Measurements from ENCODE around the gene OR2F2. TPM values are rescaled to one million over a fixed set of nuclear protein-coding genes. Genes with fewer than 3 reads are reported as not detected.

The OR2F2 gene
- total and polyA plus RNA-seq, 7 donors: not detected

- DNase-seq: no peak
- TF ChIP-seq EP300 (IDR thresholded peaks at IDR 0.05) (no peak), CTCF (IDR thresholded peaks at IDR 0.05) (no peak), POLR2A (IDR thresholded peaks at IDR 0.05) (no peak), POLR2AphosphoS5 (IDR thresholded peaks at IDR 0.05) (no peak)
- Histone ChIP-seq H3K4me3 (no peak overlapping the region), H3K9me3 (no peaks in the 10 kb centered on the region), H3K27ac (no peak overlapping the region), H3K27me3 (no peaks in the 10 kb centered on the region), H3K4me1 (no peaks in the 10 kb centered on the region), H3K36me3 (no peaks in the 10 kb centered on the region)
- intact Hi-C loops (cut with DNase I): no loop called here
- WGBS, 2 donors: 74 to 75% methylated on average over 7 of the region's 7 CpGs
Observed at GRCh38 chr7:143914938-143915652, 19.9 kb upstream of the OR2F2 start.

- DNase-seq: no peak
- Histone ChIP-seq H3K9me3 (no peaks in the 10 kb centered on the region), H3K4me1 (no peaks in the 10 kb centered on the region), H3K4me3 (no peak overlapping the region), H3K36me3 (no peaks in the 10 kb centered on the region), H3K27ac (no peak overlapping the region), H3K27me3 (no peaks in the 10 kb centered on the region)
- intact Hi-C loops (cut with DNase I): no loop called here
- TF ChIP-seq POLR2A (IDR thresholded peaks at IDR 0.05) (no peak), EP300 (IDR thresholded peaks at IDR 0.05) (no peak)
- WGBS, 2 donors: 77 to 87% methylated on average over 1 of the region's 1 CpG
Observed at GRCh38 chr7:143924851-143925250, 10.2 kb upstream of the OR2F2 start.

GRCh38 chr7:143929224-143929920, 5.7 kb upstream of the OR2F2 start:
- H3K36me3 ChIP-seq: no peaks in the 10 kb centered on the region
- intact Hi-C loops (cut with DNase I): no loop called here
- no peak overlapping the region for H3K4me3 ChIP-seq
- H3K27ac ChIP-seq: no peak overlapping the region
- TF ChIP-seq POLR2AphosphoS5 (IDR thresholded peaks at IDR 0.05) (no peak), POLR2A (IDR thresholded peaks at IDR 0.05) (no peak), CTCF (IDR thresholded peaks at IDR 0.05) (no peak), EP300 (IDR thresholded peaks at IDR 0.05) (no peak)
- H3K4me1 ChIP-seq: no peaks in the 10 kb centered on the region
- H3K27me3 ChIP-seq: no peaks in the 10 kb centered on the region
- H3K9me3 ChIP-seq: no peaks in the 10 kb centered on the region
- DNase-seq: no peak
- 96% methylated on average over 1 of the region's 1 CpG for WGBS, 2 donors

GRCh38 chr7:143931739-143932138, 3.3 kb upstream of the OR2F2 start:
- no peaks in the 10 kb centered on the region for H3K36me3 ChIP-seq
- H3K27ac ChIP-seq: no peak overlapping the region
- intact Hi-C loops (cut with DNase I): no loop called here
- TF ChIP-seq EP300 (IDR thresholded peaks at IDR 0.05) (no peak), POLR2A (IDR thresholded peaks at IDR 0.05) (no peak), CTCF (IDR thresholded peaks at IDR 0.05) (no peak), POLR2AphosphoS5 (IDR thresholded peaks at IDR 0.05) (no peak)
- peaks cover 0 to 20% (median 12%) of the 10 kb centered on the region in 4 donors for H3K4me1 ChIP-seq
- H3K4me3 ChIP-seq: no peak overlapping the region
- H3K9me3 ChIP-seq: no peaks in the 10 kb centered on the region
- no peak for DNase-seq
- no peaks in the 10 kb centered on the region for H3K27me3 ChIP-seq

GRCh38 chr7:143936087-143937009, 1.3 kb downstream of the OR2F2 start:
- intact Hi-C loops (cut with DNase I): no loop called here
- no peak for DNase-seq
- no peaks in the 10 kb centered on the region for H3K9me3 ChIP-seq
- no peak overlapping the region for H3K4me3 ChIP-seq
- H3K4me1 ChIP-seq: peaks cover 0 to 20% (median 12%) of the 10 kb centered on the region in 4 donors
- TF ChIP-seq EP300 (IDR thresholded peaks at IDR 0.05) (no peak), CTCF (IDR thresholded peaks at IDR 0.05) (no peak), POLR2AphosphoS5 (IDR thresholded peaks at IDR 0.05) (peak in 1 of 4 donors; percentile 6)
- H3K27me3 ChIP-seq: no peaks in the 10 kb centered on the region
- 66 to 90% methylated on average over 4 of the region's 4 CpGs for WGBS, 2 donors
- H3K36me3 ChIP-seq: no peaks in the 10 kb centered on the region
- peak overlapping the region in 2 of 4 donors; percentile 47 for H3K27ac ChIP-seq

All from sigmoid colon (tissue), 7 donors.